Stimulated activated naive CD8-positive, alpha-beta T cell treated with anti-CD3 and anti-CD28 coated beads, Interleukin-15, Interleukin-2, amounts not matched to agents 100 ng/mL and 50 ng/mL, for 24 hours (primary cell): ENCODE measurements around the gene MAML3.

ENCODE experiments used
- H3K27ac Mint-ChIP-seq: one replicate; pipeline ENCODE4 v1.8.0; 2021; ENCODE audit warnings: mild to moderate bottlenecking, mixed read lengths
- H3K27me3 Mint-ChIP-seq: one replicate; pipeline ENCODE4 v1.8.0; 2021; ENCODE audit warnings: mixed read lengths
- H3K36me3 Mint-ChIP-seq: one replicate; pipeline ENCODE4 v1.8.0; 2021; ENCODE audit warnings: low read depth, mixed read lengths
- H3K4me1 Mint-ChIP-seq: one replicate; pipeline ENCODE4 v1.8.0; 2021; ENCODE audit warnings: low read depth, mixed read lengths
- H3K4me3 Mint-ChIP-seq: one replicate; pipeline ENCODE4 v1.8.0; 2021; ENCODE audit warnings: mild to moderate bottlenecking, mixed read lengths
- H3K9me3 Mint-ChIP-seq: one replicate; pipeline ENCODE4 v1.8.0; 2021; ENCODE audit warnings: mixed read lengths

Gene MAML3

DNA sequence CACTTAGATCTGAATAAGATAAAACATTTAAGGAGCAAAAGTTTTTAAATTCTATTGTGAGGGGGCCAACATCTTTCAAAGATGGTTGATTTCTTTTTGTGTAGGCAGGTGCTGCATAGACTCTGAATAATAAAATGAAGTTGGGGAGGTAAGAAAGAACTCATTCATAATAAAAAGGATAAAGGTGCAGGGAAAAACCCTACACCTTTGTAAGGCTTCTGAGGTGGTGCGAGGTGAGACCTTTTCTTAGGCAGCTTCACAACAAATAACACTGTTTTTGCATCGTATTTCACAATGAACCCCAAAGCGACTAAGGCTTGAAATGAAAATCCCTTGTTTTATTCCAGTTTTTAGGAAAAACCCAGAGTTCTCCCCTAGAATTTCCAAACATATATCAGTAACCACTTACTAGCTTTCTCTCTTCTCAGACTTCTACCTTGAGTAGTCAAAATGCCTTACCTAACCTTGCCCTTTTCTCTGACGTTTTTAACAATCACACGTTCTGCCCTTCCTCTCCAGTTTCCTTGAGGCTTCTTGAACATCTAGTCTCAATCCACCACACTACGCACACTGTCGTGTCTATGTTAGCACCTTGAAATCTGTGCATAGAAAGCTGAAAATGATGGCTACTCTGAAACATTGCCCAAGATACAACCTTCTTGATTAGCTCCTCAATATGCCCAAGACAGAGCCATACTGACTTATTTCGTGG is 30.2 kb downstream of the MAML3 start:
- Mint-ChIP-seq H3K27ac (peak overlapping the region; percentile 24), H3K4me1 (peaks cover 41% of the 10 kb centered on the region), H3K4me3 (peak overlapping the region; percentile 25), H3K9me3 (no peaks in the 10 kb centered on the region), H3K27me3 (peaks cover 5% of the 10 kb centered on the region), H3K36me3 (no peaks in the 10 kb centered on the region)

DNA sequence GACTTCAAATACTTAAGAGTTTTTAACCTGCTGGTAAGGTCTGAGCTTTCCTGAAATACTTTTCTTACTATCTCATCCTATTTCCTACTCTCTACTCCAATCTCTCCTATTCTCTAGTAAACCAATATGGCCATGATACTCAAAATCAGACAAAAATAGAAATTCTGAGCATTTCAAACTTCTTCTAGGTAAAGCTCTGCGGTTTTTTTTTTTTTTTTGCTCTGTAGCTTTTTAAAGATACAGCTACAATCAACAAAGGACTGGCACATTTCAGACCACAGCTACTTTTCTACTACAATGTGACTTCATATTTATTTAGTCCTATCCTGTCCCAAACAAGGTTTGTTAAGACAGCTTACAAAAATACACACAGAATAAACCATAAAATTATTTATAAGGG is 31.1 kb downstream of the MAML3 start:
- H3K4me1 Mint-ChIP-seq = peaks cover 34% of the 10 kb centered on the region
- no peaks in the 10 kb centered on the region for H3K36me3 Mint-ChIP-seq
- peak overlapping the region; percentile 37 for H3K4me3 Mint-ChIP-seq
- H3K27ac Mint-ChIP-seq = no peak overlapping the region
- peaks cover 5% of the 10 kb centered on the region for H3K27me3 Mint-ChIP-seq
- H3K9me3 Mint-ChIP-seq = no peaks in the 10 kb centered on the region

DNA sequence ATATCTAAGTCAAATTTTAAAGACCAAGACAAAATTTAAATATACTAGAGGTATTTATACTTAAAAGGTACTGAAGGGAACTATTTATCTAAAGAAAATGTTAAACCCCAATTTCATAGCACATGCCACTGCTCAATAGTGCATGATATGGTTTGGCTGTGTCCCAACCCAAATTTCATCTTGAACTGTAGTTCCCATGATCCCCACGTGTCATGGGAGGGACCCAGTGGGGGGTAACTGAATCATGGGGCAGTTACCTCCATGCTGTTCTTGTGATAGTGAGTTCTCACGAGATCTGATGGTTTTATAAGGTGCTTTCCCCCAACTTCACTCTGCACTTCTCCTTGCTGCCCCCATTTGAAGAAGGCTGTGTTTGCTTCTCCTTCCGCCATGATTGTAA is 32.3 kb downstream of the MAML3 start:
- Mint-ChIP-seq H3K9me3 (no peaks in the 10 kb centered on the region), H3K27me3 (peaks cover 5% of the 10 kb centered on the region), H3K27ac (no peak overlapping the region), H3K36me3 (no peaks in the 10 kb centered on the region), H3K4me3 (no peak overlapping the region), H3K4me1 (peaks cover 40% of the 10 kb centered on the region)

DNA sequence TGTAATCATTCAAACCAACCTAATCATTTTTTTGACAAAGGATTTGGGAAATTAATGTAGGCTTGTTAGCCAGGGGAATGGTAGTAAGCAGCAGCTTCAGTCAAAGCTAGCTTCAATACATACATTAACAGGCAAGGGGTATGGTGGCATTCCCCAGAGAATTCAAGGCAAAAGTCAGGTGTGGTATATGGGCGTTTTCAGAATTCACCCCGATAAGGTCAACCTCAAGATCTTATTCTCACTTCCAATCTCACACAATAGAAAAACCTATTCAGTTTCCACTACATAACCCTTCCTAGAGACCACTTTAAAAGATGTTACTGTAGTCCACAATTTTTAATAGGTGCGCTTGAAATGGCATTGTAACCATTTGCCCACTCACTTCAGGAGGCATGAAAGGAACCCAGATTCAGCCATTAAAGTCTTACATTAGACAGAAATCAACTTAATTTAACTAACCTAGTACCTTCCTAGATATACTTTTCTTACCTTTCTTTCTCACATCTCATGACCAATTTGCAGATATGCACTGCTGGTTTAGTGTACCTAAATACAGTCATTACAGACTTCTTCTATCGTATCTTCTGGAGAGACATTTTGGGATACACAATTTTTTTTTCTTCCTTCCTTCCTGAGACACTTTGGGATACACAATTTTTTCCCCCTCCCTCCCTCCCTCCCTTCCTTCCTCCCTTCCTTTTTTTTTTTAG is 34.9 kb downstream of the MAML3 start:
- Mint-ChIP-seq H3K36me3 (no peaks in the 10 kb centered on the region), H3K27me3 (peaks cover 3% of the 10 kb centered on the region), H3K27ac (no peak overlapping the region), H3K9me3 (no peaks in the 10 kb centered on the region), H3K4me1 (peaks cover 55% of the 10 kb centered on the region), H3K4me3 (no peak overlapping the region)

DNA sequence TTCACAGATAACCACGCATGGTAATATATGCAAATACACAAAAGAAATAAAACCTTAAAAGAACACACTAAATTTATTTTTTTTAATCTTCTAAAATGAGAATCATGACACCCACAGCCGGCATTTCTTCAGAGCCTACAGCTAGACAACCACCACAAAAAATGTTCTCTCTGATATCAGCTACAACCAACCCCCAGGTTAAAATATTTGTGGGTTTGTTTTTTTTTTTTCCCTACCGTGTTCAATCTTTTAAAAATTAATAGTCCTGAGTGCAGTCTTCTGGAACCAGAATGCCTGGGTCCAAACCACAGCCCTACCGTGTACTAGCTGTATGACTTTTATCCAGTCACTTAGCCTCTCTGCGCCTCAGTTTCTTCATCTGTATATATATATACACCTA is 36.0 kb downstream of the MAML3 start:
- no peaks in the 10 kb centered on the region for H3K36me3 Mint-ChIP-seq

DNA sequence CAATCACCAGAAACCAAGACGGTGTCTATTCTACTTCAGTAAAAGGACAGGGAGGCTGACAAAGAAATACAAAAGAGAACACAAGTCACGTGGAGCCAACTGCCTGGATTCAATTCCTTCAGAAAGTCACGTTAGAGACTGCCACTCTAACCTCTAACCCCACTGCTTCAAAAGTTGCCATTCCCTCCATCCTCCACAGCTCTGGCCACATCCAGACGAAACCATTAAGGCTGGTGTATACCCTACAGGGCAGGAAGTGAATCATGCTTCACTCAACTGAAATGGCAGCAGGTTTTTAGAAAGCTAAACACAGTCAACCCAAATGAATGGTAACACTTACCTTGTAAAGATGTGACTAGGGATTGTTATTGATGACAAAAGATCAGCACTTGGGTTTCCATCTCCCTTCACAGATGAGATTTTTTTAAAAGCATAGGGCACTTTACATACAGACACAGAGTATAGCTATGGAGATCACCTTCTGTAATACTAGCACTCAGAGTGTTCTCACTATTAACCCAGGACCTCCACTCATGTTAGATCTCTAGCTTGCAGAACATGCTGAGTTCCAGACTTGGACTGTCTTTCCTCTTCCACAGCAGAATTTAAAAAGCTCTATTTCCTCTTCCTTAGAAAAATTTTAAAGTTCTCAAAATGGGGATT is 37.4 kb downstream of the MAML3 start:
- peak overlapping the region; percentile 65 for H3K27ac Mint-ChIP-seq

More for the DNA sequence above, 36.0 kb downstream of the MAML3 start:
- no peak overlapping the region for H3K27ac Mint-ChIP-seq
- no peaks in the 10 kb centered on the region for H3K27me3 Mint-ChIP-seq
- no peaks in the 10 kb centered on the region for H3K9me3 Mint-ChIP-seq
- H3K4me1 Mint-ChIP-seq = peaks cover 53% of the 10 kb centered on the region
- H3K4me3 Mint-ChIP-seq = no peak overlapping the region

DNA sequence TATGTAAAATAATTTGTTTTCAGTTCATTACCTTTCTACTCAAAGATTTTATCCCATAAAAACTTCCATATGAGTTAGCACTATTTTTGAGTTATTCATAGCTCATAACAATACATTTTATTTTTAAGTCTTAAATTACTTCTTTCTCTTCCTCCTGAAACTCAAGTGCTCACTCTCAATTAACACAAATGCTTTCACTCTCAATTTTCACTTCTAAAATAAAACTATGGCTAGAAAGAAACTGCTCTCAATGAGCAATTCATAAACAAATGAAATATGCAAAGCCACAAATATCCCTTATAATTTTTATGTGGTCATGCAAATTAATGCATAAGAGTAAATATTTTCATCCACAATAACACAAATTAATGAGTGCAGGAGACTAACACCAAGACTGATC is 38.8 kb downstream of the MAML3 start:
- Mint-ChIP-seq H3K9me3 (no peaks in the 10 kb centered on the region), H3K27me3 (no peaks in the 10 kb centered on the region)

More for the DNA sequence above, 37.4 kb downstream of the MAML3 start:
- Mint-ChIP-seq H3K27me3 (no peaks in the 10 kb centered on the region), H3K9me3 (no peaks in the 10 kb centered on the region), H3K36me3 (no peaks in the 10 kb centered on the region), H3K4me3 (no peak overlapping the region), H3K4me1 (peaks cover 49% of the 10 kb centered on the region)

DNA sequence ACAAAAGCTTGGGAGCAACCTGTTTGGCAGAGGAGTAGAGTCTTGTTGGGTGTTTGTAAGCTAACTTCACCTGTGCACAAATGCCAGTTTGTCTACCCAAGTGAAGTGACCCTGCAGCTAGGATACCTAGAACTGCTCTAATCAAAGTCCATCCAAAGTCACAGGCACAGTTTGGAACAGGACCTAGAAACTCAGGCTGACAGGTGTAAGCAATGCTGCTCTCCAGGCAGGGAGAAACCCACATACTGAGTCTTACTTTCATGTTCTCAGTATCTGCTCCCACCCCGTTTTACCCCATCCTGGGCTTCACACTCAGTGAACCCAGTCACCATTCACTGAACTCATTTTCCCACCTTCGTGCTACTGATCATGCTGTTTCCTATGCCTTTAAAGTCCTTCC is 40.3 kb downstream of the MAML3 start:
- Mint-ChIP-seq H3K27me3 (no peaks in the 10 kb centered on the region), H3K27ac (no peak overlapping the region), H3K36me3 (no peaks in the 10 kb centered on the region), H3K4me1 (peaks cover 48% of the 10 kb centered on the region), H3K4me3 (no peak overlapping the region), H3K9me3 (no peaks in the 10 kb centered on the region)

More for the DNA sequence above, 38.8 kb downstream of the MAML3 start:
- H3K4me1 Mint-ChIP-seq = peaks cover 50% of the 10 kb centered on the region
- no peaks in the 10 kb centered on the region for H3K36me3 Mint-ChIP-seq
- no peak overlapping the region for H3K4me3 Mint-ChIP-seq
- no peak overlapping the region for H3K27ac Mint-ChIP-seq

DNA sequence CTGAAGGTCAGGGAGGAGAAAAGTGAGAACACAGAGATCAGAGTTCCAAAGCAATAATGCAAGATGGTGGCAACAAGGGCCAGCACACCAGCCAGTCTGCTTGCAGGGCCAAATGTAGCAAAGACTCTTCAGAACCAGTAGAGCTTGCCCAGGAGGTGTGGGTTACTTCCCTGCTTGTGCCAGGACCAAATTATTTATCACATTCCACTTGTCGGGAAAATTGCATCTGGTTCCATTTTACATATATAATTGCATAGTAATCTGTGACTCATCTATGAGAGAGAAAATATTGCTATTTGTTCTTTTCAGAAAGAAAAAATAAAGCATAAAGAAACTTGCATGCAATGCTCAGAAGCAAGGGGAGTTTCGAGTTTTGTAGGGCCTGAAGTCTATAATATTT is 41.4 kb downstream of the MAML3 start:
- Mint-ChIP-seq H3K4me3 (no peak overlapping the region), H3K9me3 (no peaks in the 10 kb centered on the region)

DNA sequence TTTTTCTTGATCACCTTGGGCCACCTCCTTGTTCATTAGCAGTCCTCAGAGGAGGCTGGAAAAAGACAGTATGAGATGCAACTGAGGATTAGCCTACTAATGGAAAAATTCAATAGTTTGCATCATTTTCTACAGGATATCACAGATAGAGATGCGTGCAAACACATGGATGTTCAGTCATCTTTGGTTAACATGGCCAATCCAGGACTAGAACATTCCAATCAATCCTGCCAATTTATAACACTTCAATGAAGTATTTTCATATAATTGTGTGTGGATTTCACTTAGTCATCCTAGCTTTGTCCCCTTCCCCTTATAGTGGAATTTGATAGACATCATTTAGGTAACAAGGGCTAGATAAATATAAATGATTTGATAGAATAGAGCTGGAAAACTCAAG is 42.7 kb downstream of the MAML3 start:
- no peak overlapping the region for H3K27ac Mint-ChIP-seq
- H3K27me3 Mint-ChIP-seq = no peaks in the 10 kb centered on the region
- peaks cover 52% of the 10 kb centered on the region for H3K4me1 Mint-ChIP-seq
- no peaks in the 10 kb centered on the region for H3K9me3 Mint-ChIP-seq
- no peaks in the 10 kb centered on the region for H3K36me3 Mint-ChIP-seq
- H3K4me3 Mint-ChIP-seq = no peak overlapping the region

More for the DNA sequence above, 41.4 kb downstream of the MAML3 start:
- Mint-ChIP-seq H3K36me3 (no peaks in the 10 kb centered on the region), H3K4me1 (peaks cover 59% of the 10 kb centered on the region), H3K27ac (no peak overlapping the region), H3K27me3 (no peaks in the 10 kb centered on the region)

DNA sequence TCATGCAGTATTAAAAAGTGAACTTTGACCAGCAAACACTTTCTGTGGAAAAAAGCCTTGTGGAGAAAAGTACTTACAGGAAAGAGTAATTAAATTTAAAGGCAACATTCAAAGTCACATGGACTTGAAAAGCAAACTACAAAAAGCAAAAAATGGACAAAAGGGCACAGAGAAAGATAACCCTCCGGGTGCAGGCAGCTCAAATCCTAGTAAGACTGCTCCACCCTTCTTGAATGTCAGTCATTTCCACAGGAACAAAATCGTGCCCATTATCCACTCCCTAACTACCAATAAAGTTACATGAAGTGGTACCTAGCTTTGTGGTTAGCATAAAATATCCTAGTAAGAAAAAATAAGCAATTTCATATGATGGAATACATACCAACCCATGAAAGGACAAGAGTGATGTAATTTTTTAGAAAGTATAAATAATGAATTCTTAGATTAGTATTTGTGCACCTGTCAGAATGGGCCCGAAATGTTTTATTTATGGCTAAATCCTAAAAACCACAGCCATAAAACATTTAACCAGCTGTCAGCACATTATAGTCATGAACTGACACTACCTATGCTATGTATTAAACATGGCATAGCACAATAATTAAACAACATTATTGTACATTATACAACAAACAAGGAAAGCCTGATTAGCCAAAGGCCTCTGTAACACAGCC is 43.3 kb downstream of the MAML3 start:
- H3K9me3 Mint-ChIP-seq = no peaks in the 10 kb centered on the region
- no peaks in the 10 kb centered on the region for H3K36me3 Mint-ChIP-seq
- peaks cover 50% of the 10 kb centered on the region for H3K4me1 Mint-ChIP-seq

DNA sequence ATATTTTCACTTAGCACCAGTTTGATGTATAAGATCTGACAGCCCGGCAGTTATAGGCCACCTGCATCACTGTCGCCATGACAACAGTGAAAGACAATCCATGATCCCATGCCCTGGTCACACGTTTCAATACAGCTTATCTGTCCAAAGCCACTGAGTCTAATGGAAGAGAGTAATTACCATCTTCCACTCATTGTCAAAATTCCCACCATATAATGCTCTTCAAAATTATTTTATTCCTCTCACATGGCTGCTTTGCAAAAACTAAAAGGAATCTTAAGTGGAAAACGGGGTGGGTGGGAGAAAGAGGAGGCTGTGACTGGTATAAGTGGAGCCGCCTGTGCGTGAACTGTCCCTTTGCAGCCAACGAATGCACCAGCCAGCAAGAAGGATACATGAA is 44.2 kb downstream of the MAML3 start:
- H3K27ac Mint-ChIP-seq = no peak overlapping the region
- H3K36me3 Mint-ChIP-seq = no peaks in the 10 kb centered on the region
- H3K4me3 Mint-ChIP-seq = no peak overlapping the region
- no peaks in the 10 kb centered on the region for H3K9me3 Mint-ChIP-seq
- no peaks in the 10 kb centered on the region for H3K27me3 Mint-ChIP-seq
- peaks cover 40% of the 10 kb centered on the region for H3K4me1 Mint-ChIP-seq

More for the DNA sequence above, 43.3 kb downstream of the MAML3 start:
- H3K27ac Mint-ChIP-seq = no peak overlapping the region
- no peaks in the 10 kb centered on the region for H3K27me3 Mint-ChIP-seq
- H3K4me3 Mint-ChIP-seq = no peak overlapping the region

DNA sequence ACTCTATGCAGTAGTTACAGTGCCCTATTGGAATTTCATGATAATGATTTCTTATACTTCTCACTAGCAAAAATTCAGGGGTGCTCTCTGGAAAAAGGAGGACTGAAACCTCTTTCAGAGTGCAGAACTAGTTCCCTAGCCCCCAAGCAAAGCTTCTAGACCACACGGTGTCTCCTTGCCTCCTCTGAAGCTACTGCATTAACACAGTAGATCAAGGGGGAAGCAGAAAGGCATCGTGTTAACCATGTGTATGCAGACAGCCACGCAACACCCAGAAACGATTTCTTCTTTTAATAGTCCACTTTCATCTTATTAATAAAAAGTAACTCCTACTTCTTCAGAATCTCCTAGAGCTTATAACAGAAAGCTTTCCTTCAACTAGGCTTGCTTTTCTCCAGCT is 44.7 kb downstream of the MAML3 start:
- Mint-ChIP-seq H3K4me3 (no peak overlapping the region), H3K9me3 (no peaks in the 10 kb centered on the region), H3K27me3 (no peaks in the 10 kb centered on the region), H3K4me1 (peaks cover 36% of the 10 kb centered on the region), H3K36me3 (no peaks in the 10 kb centered on the region), H3K27ac (no peak overlapping the region)

DNA sequence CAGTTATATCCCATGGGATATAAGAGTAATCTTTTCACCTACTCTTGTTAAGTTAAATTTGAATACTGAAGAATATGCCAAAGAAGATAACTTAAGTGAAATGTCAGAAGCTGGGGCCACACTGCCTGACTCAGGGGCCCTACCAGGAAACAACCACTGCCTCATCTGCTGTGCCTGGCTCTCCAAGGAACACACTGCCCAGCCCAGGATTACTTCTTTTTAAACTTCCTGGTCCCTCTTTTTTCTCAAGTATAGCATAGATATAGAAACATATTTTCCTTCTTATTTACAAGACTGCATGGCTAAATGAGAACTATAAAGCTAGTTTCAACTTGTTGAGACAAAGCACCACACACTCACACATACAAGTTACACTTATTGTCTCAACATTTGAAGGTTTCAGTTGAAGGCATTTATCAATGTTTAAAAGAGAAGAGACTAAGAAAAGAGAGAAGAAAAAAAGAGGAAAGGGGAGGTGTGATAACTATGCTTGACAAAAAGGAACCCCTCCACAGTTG is 45.2 kb downstream of the MAML3 start:
- Mint-ChIP-seq H3K4me3 (no peak overlapping the region), H3K4me1 (peaks cover 35% of the 10 kb centered on the region), H3K27ac (no peak overlapping the region), H3K36me3 (no peaks in the 10 kb centered on the region), H3K9me3 (no peaks in the 10 kb centered on the region), H3K27me3 (no peaks in the 10 kb centered on the region)

DNA sequence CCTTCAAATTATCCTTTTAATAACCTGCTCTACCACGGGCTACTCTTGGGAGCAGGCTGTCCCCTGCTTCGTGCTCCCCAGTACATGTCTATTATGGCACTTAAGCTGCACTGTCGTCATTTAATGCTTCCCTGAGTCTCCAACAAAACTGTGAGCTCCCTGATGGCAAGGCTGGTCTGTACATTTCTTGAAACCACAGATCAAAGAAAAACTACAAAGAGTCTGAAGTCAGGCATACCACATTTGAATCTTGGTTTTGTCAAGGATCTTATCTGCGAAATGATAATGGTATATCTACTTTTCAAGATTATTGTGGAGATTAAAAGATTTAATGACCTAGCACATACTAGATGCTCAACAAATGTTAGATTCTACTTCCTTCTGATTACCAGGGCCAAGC is 45.7 kb downstream of the MAML3 start:
- Mint-ChIP-seq H3K27ac (no peak overlapping the region), H3K9me3 (no peaks in the 10 kb centered on the region), H3K27me3 (no peaks in the 10 kb centered on the region)

More for the DNA sequence above, 45.7 kb downstream of the MAML3 start:
- H3K36me3 Mint-ChIP-seq = no peaks in the 10 kb centered on the region
- no peak overlapping the region for H3K4me3 Mint-ChIP-seq
- H3K4me1 Mint-ChIP-seq = peaks cover 35% of the 10 kb centered on the region
